DMS114 treated with DMSO at 0.1 percent for 48 hours (cell line): ENCODE measurements around the gene FNDC1.

Source experiments
- DNase-seq: peaks from one replicate; lab custom pipeline; 2025; ENCODE audit not compliant: unreplicated experiment; lab: John Stamatoyannopoulos, UW

The FNDC1 gene

GRCh38 chr6:159305159-159305558, 136.0 kb downstream of the FNDC1 start:
- DNase-seq: no peak

DNA sequence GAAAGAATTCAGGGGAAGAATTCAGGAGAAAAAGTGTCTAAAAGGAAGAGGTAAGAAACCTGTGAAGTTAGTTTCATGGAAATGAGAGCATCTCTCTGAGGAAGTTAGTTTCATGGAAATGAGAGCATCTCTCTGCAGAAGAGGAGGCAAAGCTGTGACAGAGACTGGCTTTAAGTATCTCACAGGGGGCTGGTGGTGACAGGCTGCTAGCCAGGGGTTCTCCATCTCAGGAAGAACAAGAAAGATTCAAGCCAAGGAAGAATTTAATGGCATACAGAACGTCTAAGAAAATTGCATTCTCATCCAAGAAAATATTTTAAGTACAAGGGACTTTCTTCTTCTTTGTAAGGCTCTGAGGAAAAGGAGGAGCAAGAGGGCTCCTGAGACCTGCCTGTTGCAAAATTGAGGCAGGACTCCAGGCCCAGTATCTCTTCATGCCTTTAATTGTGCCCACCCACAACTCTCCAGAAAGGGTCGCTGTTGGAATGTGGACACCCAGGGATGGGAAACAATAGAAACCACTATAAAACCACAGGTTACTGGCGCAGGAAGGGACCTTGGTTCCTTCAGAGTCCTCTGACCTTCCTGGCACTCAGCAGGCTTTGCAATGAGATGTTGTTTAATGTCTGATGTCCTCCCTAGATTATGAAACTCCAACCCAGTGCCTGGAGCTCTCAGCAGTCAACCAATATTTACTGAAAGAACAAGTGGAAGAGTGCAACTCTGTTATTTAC, 136.8 kb downstream of the FNDC1 start:
- DNase-seq: no peak

- no peak for DNase-seq
These were observed 138.1 kb downstream of the FNDC1 start for GRCh38 chr6:159307246-159307790.

- DNase-seq: no peak
These were observed 139.0 kb downstream of the FNDC1 start for GRCh38 chr6:159308198-159308597.

DNA sequence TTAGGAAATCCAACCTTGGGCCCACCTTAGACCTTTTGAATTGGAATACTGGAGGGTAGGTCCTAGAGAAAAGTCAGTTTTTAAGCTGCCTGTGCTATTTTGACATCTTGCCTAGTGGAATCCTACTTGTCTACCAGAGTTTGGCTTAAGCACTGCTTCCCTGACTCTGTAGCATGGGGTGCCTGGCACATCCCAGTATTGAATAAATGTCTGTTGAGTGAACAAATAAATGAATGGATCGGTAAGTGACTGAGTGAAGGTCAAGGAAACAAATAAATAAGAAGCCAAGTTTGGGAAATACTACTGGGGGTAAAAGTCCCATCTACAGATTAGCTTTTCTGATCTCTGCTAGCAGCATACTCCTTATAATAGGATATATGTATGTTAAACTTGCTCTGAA, 140.5 kb downstream of the FNDC1 start:
- DNase-seq: no peak

GRCh38 chr6:159311618-159312017, 142.4 kb downstream of the FNDC1 start:
- no peak for DNase-seq

DNA sequence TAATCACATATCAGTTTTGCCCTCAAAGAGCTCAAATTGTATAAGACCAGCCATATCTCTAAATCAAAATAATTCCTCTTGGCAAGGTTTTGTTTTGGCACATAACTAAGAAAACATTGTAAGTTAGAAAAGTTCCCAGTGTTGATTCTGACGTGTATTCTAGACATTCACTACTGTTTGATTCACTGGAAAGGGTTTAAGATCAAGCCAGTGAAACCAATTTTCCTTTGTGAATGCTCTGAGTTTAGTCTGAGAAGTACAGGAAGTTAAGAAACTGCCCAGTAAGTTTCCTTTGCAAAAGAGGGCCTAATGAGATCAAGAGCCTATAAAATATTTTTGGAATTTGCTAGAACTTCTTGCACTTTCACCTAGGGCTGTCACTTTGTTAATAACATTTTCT, 143.0 kb downstream of the FNDC1 start:
- DNase-seq: no peak

GRCh38 chr6:159313018-159313417, 143.8 kb downstream of the FNDC1 start:
- no peak for DNase-seq

- no peak for DNase-seq
These were observed 146.4 kb downstream of the FNDC1 start for GRCh38 chr6:159315562-159315961.

DNA sequence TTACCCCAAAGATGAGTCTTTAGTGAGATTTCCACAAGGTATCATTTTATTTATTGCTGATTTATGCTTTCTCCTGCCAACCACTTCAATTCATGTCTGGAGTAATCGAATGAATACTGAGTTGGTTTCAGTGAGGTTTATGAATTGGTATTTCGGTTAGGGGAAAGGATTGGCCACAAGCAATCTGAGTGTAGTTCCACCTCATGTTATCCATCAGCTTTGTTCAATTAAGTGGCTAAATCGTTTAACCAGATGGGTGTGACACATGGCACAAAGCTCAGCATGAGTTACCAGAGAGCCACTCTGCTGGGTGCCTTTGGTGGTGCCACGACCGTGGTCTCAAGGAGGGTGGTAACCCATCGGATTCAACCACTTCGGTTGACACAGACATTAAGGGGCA, 148.2 kb downstream of the FNDC1 start:
- DNase-seq: no peak

DNA sequence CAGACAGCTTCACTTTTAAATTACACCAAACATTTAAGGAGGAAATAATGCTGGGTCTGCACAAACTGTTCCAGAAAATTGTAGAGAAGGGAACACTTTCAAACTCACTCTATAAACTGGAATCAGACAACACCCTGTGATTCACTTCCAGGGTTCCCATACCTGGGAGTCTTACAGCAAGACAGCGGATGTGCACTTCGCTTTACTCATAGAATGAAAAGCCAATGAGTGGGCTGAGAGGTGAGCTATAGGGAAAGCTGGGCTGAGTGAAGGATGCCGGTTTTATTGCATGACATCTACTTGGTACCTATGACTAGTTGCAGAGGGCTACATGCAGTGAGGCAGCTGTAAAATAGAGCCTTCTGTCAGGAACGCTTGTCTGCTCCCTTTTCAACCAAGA, 152.1 kb downstream of the FNDC1 start:
- no peak for DNase-seq
